ENCODE data around the gene TRMO.
"Not testable (repeated sequence)": the region's sequence is repeated elsewhere in the genome, so short reads cannot be mapped to it uniquely, and the experiment has no call there.

TRMO gene

GRCh38 chr9:97921959-97922724, at the start of gene TRMO:
TRMO (minus strand) TSS chr9:97922500; CDS start chr9:97922493, 7 bp downstream.
- DNase-seq, result peak; percentile 93

DNA sequence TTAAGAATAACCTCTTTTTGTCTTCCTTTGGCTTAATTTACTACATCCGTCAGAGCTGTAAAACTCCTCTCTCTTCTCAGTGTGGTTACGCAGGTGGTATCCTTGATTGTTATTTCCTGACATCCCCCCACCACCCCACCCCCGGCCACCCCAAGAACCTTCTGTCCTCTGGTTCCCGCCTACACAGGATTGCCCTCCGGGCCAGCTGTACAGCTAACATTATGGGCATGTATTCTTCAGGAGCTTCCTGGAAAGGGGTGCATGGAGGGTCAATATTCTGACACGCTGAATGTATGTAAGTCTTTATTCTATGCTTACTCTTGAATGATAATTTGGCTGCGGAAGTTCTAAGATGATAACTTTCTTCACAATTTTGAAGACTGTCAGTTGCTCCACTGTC, 47.9 kb upstream of the TRMO start:
- DNase-seq, result no peak

GRCh38 chr9:97969014-97969413, 46.7 kb upstream of the TRMO start:
- no peak for DNase-seq

DNA sequence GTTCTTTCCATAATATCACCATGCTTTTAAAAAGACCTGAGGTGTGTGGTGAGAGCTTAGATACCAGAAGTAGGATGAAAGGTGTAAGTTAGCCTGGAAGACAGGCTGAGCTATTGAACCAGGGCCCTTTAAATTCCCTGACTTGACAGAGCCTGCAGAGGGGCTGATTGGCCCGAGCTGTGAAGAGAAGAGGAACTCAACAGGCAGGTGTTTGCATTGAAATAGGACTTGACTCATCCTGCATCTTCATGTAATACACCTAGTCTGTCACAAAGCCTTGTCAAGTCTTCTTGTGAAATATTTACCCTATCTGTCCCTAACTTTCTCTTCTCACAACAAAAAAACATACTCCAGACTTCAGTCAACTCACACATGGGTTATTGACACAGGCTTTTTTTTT, 44.2 kb upstream of the TRMO start:
- DNase-seq, result no peak

DNA sequence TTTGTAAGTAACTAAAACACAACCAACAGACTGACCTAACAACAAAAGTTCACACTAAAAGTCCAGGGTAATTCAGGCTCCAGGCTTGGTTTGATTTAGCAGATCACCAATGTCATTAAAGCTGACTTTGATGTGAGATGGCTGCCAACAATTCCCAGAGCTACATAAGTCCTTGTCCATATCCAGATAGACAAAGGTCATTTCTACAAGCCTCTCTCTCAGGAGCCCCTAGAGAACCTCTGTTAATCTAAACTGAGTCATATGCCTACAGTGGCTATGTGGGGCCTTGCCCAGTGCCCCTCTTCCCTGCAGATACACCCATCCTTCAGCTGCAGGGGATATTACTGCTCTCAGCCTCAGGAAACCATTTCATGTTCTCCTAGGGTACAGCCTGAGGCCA, 42.6 kb upstream of the TRMO start:
- DNase-seq, result no peak

DNA sequence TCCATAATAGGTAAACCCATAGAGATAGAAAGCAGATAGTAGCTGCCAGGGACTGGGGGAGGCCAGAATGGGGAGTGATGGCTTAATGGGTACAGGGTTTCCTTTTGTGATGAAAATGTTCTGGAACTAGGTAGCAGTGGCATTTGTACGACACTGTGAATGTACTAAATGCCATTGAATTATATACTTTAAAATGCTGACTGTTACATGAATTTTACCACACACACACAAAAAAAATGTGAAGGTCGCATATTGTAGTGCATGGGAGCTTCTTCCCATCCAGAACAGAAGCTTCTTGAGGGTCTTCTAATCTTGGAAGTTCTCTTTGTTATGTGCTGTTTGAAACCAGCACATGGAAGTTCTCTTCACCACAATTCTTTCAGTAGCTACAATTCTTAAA, 40.9 kb upstream of the TRMO start:
- no peak for DNase-seq

- no peak for DNase-seq
These were observed 40.3 kb upstream of the TRMO start for GRCh38 chr9:97962575-97962974.

- DNase-seq, result no peak
These were observed 39.8 kb upstream of the TRMO start for GRCh38 chr9:97962136-97962535.

DNA sequence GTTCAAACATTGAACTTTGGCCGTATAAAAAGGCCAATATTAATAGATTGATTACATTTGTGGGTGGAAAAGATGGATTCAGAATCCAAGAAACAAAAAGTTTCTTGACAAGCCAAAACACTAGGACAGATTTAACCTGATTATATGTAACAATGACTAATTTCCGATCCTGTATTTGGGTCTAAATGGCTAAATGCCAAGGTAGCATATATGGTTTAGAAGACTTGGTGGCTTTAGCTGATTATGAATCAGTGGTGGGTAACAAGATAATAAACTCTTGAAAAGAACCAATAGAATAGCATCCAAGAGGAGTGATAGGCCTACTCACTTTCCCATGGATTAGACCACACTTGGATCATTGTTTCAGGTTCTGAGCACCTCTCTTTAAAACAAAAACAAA, 39.1 kb upstream of the TRMO start:
- DNase-seq, result no peak

- DNase-seq, result not testable (repeated sequence)
These were observed 38.5 kb upstream of the TRMO start for GRCh38 chr9:97960678-97961328.

- DNase-seq, result no peak
These were observed 37.3 kb upstream of the TRMO start for GRCh38 chr9:97959585-97959984.

DNA sequence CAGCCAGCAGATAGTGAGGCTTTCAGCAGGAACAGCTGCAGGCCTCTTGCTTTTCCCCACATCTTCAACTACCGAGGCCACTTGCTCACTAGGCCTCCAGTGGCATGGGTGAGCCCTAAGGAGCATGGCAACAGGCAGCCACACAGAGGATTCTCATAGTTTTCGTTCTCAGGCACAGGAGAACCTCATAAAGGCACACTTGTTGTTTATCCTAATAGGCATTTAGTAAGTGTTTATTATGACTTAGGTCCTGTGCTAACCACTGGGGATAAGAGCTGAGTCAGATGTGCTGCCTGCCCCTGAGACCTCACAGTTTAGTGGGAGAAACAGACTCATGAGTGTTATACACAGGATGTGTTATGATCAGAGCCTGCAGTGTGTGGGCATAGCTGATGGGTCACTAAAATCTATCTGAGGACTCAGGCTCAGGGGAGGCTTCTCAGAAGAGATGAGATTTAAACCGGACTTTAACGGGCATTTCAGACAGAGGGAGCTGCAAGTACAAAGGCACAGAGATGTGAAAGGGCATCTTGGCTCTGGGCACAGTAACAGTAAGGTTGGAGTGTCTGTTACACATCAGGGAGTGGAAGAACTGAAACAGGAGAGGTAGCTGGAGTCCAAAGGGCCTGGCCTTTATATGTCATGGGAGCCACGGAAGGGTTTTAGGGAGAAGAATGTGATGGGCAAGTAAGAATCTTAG, 36.7 kb upstream of the TRMO start:
- no peak for DNase-seq

DNA sequence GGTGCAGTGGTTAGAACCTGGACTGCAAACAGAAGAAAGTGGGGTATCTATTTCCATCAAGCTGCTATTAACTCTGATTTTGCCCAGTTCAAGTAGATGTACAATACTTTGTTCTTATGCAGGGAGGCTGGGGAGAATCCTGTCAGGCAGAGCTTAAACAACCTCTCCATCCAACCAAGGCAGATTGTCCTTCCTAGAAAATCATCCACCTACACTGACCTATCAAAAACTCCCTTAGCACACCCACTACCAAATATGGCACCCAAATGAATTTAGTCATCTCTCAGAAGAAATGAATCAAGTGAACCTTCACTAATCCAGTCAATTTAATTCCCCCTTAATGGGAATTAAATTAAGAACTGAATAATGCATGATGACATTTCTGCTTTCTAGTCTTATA, 34.0 kb upstream of the TRMO start:
- DNase-seq, result no peak

- peak; percentile 20 for DNase-seq
These were observed 32.3 kb upstream of the TRMO start for GRCh38 chr9:97954550-97954989.

- not testable (repeated sequence) for DNase-seq
These were observed 28.6 kb upstream of the TRMO start for GRCh38 chr9:97950873-97951272.

GRCh38 chr9:97947094-97947493, 24.8 kb upstream of the TRMO start:
- DNase-seq, result not testable (repeated sequence)

DNA sequence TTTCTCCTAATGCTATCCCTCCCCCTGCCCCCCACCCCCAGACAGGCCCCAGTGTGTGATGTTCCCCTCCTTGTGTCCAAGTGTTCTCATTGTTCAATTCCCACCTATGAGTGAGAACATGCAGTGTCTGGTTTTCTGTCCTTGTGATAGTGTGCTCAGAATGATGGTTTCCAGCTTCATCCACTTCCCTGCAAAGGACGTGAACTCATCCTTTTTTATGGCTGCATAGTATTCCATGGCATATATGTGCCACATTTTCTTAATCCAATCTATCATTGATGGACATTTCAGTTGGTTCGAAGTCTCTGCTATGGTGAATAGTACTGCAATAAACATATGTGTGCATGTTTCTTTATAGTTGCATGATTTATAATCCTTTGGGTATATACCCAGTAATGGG, 23.2 kb upstream of the TRMO start:
- DNase-seq, result not testable (repeated sequence)

GRCh38 chr9:97944612-97945011, 22.3 kb upstream of the TRMO start:
- DNase-seq, result no peak

DNA sequence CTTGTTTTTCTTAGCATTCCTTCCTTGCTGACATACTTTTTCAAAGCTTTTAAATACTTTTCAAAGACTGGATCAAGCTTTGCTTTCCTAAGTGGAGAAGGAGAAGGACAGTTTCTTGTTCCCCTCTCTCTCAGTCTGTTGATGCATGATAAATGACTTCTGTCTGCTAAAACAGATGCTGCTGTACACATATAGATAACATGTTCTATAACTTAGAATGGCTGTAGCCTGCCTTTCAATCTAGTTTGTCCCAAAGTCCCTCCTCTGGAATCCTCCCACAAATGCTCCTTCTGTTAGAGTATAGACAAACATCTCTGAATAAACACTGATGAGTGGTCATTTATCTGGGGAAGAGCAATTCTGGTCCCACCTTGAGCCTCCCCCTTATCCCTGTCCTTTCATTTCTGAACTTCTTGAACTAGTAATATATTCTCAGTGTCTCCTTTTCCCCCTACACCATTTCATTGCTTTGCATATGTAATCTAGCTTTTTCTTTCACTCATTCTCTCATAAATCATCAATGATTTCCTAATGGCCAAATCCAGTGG, 21.1 kb upstream of the TRMO start:
- DNase-seq, result no peak

DNA sequence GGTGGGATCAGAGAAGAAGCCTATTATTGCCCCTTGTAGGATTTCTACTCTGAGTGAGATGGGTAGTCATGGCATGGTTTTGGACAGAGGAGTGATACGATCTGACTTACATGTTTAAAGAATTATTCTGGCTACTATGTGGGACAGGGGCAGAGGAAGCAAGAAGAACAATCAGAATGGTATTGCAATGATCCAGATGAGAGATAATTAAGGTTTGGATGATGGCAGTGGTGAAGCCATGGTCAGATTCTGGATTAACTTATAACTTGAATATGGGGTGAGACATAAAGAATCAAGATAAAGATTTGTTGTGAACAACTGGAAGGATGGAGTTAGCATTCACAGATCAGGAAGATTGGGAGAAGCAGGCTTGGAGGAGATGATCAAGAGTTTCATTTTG, 19.0 kb upstream of the TRMO start:
- no peak for DNase-seq

DNA sequence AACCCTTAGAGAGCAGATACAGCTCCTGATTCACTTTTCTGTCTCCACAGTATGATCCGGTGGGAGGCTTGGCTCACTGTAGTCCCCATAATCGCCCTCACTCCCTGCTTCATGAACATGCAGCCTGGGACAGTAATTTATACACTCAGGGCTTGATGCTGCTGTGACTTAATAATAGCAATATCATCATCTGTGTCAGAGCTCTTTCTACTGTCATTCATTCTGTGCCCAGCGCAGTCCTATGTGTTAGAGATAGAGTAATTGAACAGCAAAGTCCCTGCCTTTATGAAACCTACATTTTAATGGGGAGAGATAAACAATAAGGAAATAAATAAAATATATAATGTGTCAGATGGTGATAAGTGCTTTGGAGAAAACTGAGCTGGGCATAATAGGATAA, 18.4 kb upstream of the TRMO start:
- DNase-seq, result no peak

GRCh38 chr9:97940233-97940632, 17.9 kb upstream of the TRMO start:
- no peak for DNase-seq

DNA sequence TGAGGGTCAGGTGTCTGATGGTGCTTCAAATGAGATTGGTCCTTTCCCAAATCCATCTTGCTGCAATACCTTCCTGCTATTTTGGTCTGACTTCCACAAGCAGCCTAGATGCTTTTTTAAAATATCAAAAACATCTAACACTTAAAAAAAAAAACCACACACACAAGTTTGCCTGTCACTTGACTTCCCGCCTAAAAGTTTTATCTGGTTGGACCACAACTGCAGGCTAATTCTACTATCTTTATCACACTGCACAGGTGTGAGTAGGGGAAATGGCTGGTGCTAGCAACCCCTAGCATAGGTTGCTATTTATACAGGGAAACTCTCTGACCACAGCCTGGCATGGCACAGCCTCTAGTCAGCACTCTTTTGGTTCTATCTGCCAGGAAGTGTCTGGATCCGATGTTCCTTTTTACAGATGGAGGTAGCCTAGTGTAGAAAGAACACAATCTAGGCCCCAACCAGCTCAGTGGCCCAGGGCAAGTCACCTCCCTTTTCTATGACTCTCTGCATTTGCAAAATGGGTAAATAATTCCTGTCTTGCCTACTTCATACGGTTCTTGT, 15.9 kb upstream of the TRMO start, which contains the start of gene HEMGN:
Gene HEMGN (minus strand): TSS at position 92 of the 564 bp plus-strand sequence. CDS start 36 bp downstream, at position 56.
- no peak for DNase-seq
